ENCODE measurements around the gene DLG2.

DLG2 gene

GRCh38 chr11:84526250-84526649 is 1100.9 kb downstream of the DLG2 start:
- no peak for DNase-seq

DNA sequence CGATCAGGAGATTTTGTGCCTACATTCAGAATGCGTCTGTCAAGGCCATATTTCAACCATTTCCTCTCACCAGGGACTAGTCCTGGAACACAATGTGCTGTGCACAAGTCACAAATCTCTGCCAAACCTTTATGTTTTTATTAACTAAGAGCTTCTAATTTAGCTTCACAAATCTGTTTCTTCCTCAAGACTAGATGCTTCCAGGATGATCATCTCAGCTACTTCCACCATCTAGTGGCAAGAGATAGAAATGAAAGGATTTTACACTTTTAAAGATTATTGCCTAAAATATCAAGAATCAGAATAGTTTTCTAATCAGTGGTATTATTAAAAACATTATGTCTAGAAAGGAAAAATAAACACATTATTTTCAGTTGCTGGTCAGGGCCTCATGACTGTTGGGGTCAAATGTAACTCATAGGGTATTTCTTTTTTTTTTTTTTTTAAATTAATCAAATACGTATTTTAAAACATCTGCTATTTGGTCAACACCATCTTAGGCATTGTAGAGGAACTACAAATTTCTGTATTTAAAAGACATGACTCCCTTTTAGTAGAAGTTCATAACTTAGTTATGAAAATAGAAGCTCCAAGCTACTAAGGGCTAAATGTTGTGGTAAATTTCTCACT is 1102.6 kb downstream of the DLG2 start:
- no peak for DNase-seq

GRCh38 chr11:84522331-84522730 is 1104.8 kb downstream of the DLG2 start:
- no peak for DNase-seq

GRCh38 chr11:84518631-84519183 is 1108.4 kb downstream of the DLG2 start:
- DNase-seq: no peak

DNA sequence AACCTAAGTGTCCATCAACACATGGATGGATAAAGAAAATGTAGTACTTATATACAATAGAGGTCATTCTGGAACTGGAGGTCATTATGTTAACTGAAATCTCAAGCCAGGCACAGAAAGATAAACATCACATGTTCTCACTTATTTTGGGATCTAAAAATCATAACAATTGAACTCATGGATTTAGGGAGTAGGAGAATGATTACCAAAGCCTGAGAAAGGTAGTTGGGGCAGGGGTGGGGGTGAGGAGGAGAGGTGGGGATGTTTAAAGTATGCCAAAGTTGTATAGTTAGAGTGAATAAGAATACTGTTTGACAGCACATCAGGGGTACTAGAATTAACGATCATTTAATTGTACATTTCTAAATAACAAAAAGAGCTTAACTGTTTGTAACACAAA is 1112.7 kb downstream of the DLG2 start:
- DNase-seq: no peak

DNA sequence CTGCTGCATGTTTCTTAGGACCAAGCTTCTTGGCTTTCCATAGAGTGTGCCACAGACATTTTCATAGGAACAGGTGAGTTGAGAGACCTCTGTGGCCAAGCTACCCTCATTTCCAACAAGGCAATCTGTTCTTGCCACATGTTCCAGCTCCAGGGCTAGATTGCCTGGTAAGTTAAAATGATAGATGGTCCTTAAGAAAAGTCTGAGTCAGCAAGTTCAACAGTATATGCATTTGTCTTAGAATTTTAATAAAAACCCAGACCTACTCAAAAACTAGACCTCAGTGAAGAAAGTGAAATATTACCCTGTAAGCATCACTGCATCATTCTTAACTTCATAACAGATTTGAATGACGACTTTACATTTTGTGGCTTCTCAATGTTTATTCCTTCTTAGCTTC is 1123.6 kb downstream of the DLG2 start:
- no peak for DNase-seq

DNA sequence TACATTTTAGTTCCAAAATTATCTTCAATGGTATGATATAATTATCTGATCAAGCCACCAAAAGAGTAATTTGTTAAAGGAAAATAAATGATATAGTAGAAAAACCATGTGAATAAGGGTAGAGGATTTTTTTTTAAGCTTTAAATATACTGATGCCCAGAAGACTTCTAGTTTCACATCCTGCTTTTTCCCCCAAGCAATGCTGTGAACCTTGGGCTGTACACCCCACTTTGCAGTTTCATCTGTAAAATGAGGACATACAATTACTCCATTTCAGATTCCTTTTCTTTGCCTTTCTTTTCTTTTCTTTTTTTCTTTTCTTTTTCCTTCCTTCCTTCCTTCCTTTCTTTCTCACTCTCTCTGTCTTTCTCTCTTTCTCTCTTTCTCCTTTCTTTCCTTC is 1125.4 kb downstream of the DLG2 start:
- no peak for DNase-seq

DNA sequence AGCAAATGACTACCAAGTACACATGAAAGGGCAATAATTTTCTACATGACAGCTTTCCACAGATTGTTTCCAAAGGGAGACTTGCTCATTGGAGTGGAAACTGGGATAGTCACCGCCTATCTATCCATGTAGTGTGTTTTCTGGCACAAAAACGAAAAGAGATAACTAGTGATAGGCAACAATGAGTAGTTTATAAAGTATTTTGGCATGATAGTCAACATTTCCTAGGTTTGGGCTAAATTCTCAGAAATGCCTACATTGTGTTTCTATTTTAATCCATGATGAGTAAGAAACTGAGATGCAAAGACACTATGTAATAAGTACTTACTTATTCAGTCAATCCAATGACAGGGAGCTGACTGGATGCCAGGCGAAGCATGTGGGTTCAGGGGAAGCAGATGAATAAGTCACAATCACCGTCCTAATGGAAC is 1129.1 kb downstream of the DLG2 start:
- DNase-seq: no peak

DNA sequence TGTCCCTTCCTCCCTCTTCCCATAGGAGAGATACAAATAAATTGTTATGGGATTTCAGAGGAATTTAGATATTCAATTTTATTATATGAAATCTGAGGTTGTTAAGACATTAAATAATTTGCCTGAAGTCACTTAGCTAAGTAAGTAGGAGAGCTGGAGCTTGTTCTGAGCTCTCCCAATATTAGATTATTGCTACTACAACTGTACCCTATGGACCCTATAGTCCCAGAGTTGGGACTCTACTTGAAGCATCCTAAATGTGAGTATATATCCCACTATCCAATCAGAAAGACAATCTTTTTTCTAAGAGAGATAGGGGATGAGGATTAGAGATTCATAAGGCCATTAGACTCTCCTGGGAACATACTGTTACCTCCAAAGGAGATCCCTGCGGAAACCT is 1130.0 kb downstream of the DLG2 start:
- no peak for DNase-seq

DNA sequence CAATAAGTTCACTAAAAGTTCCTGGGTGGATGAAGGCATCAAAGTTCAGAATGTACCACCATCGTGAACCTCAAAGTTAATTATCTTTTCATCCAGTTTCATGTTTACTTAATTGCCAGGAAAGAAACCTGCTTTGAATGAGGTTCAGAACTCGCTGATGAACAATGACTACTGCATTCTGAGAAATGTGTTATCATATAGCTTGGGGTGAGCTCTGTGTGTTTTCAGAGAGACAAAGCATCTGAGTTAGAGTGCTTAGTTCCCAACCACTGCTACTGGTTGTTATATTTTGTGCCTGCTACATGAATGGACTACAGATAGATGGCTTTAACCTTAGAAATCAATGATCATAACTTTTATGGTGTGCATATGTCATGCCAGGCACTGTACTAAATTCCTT is 1131.0 kb downstream of the DLG2 start:
- no peak for DNase-seq

DNA sequence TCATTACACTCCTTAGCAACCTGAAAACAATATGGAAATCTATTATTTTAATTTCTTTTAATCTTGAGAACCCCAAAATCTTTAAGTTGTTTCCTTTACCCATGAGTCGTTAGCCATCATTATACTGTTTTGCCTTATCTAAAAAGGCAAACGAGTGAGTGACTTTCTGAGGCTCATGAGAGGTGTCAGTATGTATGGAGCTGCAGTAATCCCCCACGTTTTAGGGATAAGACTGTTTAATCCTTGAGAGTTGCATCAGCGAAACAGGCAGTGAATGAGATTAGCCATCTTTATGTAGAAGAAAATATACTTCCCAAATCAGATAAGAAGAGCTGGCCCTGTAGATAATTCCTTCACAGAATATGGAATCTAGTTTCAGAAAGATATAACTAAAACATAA is 1147.0 kb downstream of the DLG2 start:
- DNase-seq: no peak

DNA sequence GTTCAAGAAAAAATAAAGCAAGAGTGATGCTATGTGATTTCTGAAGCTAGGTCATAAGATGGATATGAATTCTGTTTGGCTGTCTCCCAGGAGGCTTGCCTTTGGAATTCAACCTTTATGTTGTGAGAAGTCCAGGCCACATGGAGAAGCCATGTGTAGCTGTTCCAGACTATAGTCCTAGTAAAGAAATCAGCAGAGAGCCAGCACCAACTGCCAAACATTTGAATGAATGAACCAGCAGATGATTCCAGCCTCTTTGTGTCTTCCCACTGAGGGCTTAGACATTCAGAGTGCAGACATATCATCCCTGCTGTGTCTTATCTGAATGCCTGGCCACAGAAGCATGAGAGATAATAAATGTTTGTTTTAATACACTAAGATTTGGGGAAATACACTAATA is 1150.6 kb downstream of the DLG2 start:
- DNase-seq: no peak

DNA sequence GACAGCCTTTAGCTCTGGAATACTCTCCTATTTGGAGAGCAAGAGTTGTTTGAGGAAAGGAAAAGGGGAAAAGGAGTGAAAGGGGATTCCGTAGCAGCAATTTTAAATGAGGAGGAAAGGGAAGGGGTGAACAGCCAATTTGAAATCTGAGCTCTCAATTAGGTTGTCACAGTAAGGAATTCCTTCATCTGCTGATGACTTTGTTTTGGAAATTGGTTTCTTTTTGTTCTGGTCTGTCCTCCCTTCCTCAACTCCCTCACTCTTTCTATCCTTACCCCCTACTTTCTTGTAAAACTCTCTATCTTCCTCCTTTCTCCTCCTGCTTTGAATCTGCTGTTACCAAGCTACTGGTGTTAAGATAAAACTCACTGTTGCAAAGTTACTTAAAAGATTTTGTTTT is 1155.6 kb downstream of the DLG2 start:
- no peak for DNase-seq

DNA sequence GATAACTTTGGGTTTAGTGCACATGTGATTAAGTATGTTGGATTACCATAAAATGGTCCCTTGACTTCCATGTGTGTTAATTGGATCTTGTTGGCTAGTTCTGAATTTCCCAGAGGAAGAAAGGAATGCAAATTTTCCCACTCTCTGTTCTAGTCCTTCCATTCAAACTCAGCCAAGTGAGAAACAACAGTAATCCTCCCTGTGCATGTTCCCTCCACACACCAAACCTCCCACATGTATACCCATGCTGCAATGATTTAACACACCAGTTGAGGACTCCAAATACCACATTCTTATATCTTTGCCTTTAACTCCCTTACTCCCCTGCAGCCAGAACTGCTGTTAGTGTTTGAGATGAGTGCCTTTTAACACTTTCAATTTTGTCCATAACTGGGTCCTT is 1158.9 kb downstream of the DLG2 start:
- no peak for DNase-seq

DNA sequence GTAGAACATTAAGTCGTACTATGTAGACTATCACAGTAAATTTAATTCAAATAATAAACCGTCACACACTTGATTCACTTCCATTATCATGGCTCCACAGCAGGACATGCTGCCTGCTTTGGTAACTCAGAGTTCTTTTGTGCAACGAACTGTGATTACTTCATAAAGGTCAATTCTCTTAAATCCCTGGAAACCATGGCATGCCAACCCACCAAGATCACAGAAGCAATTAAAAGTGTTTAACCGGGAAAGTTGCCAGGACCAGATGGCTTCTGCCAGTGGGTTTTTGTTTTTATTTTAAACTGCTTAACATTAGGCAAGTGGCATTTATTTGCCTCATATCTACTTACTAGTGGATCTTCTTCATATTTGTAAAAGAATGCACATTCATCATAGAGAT is 1162.1 kb downstream of the DLG2 start:
- no peak for DNase-seq

DNA sequence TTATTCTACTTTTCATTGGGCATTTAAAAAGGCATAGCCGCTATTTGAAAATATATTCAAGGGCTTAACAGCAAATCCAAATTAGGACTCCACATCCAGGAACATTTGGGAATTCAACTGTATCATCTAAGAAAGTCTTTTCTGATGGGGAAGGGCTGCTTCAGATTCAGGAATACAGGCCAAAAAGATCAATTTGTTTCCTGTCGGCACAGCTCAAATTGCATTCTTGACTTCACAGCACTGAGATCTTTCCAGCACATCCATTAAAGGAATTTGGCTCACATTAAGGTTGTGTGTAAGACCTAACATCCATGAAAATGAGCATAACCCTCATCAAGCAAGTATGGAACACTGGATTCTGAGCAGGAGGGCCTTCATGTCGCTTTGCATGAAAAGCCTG is 1171.5 kb downstream of the DLG2 start:
- DNase-seq: no peak

GRCh38 chr11:84452211-84452610 is 1174.9 kb downstream of the DLG2 start:
- no peak for DNase-seq

GRCh38 chr11:84438565-84438964 is 1188.6 kb downstream of the DLG2 start:
- no peak for DNase-seq

- DNase-seq: no peak
Observed at GRCh38 chr11:84437071-84437980, 1189.8 kb downstream of the DLG2 start.

DNA sequence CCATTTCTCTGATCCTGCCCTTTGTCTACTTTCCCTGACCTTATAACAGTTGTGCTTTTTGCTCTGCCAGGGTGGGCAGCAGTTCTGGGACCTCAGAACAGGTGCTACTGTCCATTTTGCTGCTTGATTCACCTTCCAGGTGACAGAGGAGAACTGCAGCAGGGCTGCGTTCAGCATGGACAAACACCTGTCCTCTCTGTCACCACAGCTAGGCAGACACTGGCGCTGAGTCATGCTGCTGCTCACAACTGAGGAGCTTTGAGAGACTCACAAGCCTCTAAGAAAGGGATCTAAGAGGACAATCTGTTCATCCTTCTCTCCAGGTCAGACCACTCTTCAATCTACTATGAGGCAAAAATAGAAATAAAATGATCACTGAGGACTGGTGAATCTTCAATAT is 1196.5 kb downstream of the DLG2 start:
- DNase-seq: no peak

GRCh38 chr11:84425673-84426072 is 1201.5 kb downstream of the DLG2 start:
- no peak for DNase-seq

GRCh38 chr11:84420271-84420670 is 1206.9 kb downstream of the DLG2 start:
- DNase-seq: no peak

GRCh38 chr11:84419616-84420015 is 1207.5 kb downstream of the DLG2 start:
- no peak for DNase-seq

- DNase-seq: no peak
Observed at GRCh38 chr11:84414920-84415319, 1212.2 kb downstream of the DLG2 start.
